ENCODE measurements around the gene TKT. TPM values are rescaled to one million over a fixed set of nuclear protein-coding genes. Genes with fewer than 3 reads are reported as not detected.
A peak's percentile ranks its signal among the peaks of the same experiment; 100 is the strongest.
"Not testable (repeated sequence)": the region's sequence is repeated elsewhere in the genome, so short reads cannot be mapped to it uniquely, and the experiment has no call there.

TKT gene
- 100 to 1,000 TPM; 264 to 374 TPM for polyA plus RNA-seq

DNA sequence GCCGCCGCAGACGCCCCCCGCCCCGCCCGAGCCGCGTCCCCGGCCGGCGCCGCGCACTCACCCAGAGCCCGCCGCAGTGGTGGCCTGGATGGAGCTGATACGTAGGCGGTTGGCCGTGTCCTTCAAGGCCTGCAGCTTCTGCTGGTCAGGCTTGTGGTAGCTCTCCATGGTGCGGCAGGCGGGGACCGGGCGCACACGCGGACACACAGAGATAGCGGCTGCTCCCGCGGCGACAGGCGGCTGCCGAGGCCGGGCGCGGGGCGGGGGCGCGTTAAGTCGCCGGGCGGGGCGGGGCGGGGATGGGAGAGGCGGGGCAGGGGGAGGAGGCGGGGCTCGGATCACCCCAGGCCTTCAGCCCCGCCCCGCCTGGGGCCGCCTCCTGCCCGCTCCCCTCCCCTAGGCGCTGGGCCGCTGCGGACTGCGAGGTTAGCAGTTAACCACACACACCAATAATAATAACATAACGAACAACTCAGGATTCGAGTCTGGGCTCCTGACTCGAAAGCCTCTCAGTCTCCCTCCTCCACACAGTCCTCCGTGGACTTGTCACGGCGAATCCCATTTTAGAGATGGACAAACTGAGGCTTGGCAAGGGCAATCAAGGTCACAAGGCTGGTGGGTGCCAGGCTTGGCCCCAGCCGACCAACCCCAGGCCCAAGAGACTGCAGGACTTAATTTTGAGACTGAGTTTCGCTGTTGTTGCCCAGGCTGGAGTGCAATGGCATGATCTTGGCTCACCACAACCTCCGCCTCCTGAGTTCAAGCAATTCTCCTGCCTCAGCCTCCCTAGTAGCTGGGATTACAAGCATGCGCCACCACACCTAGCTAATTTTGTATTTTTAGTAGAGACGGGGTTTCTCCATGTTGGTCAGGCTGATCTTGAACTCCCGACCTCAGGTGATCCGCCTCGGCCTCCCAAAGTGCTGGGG lies at the start of gene TKT:
Gene TKT (minus strand): TSS at position 248 of the 929 bp plus-strand sequence. CDS start 80 bp downstream, at position 168.
- 12 to 14% methylated on average over 58 to 66 of the region's 66 CpGs for WGBS, 2 donors
- H3K27ac ChIP-seq (ENCODE audit: low read depth in 2 of 2, low read length in 1 of 2): peak within 1 kb of the TSS; percentile 93 to 95
- no peaks in the 10 kb centered on the region for H3K27me3 ChIP-seq (ENCODE audit: control insufficient read depth in 1 of 2, insufficient read depth in 2 of 2, low read length in 2 of 2)
- H3K4me3 ChIP-seq (ENCODE audit: low read depth in 1 of 2, low read length in 2 of 2): peak within 1 kb of the TSS; percentile 90 to 93
- no peaks in the 10 kb centered on the region for H3K9me3 ChIP-seq (ENCODE audit: control insufficient read depth in 2 of 2, insufficient read depth in 1 of 2, low read depth in 1 of 2, low read length in 1 of 2)
- H3K4me1 ChIP-seq (ENCODE audit: control insufficient read depth in 2 of 2, insufficient read depth in 2 of 2, low read length in 1 of 2): peaks cover 7 to 12% of the 10 kb centered on the region in 2 donors
- no peaks in the 10 kb centered on the region for H3K36me3 ChIP-seq (ENCODE audit: control insufficient read depth in 2 of 2, insufficient read depth in 2 of 2, low read length in 1 of 2)

DNA sequence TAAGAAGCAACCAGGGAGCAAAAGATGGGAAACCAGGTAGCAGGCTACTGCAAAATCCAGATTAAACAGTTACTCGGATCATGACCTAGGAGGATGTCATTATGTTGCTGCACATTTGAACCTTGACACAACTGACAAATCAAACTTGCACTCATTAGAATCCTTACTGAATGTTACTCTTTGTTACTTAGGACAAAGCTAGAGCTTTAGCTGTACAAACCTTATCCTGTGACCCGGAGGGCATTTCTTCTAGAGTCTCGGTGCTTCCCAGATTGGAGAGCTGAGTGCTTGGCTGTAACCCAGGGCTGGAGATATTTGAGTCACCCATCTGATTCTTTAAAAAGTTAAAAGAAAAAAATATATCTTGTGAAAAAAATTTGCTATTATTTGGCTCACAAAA lies 48.1 kb upstream of the TKT start:
- no peaks in the 10 kb centered on the region for H3K9me3 ChIP-seq (ENCODE audit: control insufficient read depth in 2 of 2, insufficient read depth in 1 of 2, low read depth in 1 of 2, low read length in 1 of 2)
- H3K4me1 ChIP-seq (ENCODE audit: control insufficient read depth in 2 of 2, insufficient read depth in 2 of 2, low read length in 1 of 2): no peaks in the 10 kb centered on the region
- peaks cover 0 to 6% of the 10 kb centered on the region in 2 donors for H3K36me3 ChIP-seq (ENCODE audit: control insufficient read depth in 2 of 2, insufficient read depth in 2 of 2, low read length in 1 of 2)
- WGBS, 2 donors: 48 to 53% methylated on average over 3 of the region's 3 CpGs
- H3K27ac ChIP-seq (ENCODE audit: low read depth in 2 of 2, low read length in 1 of 2): peak overlapping the region in 1 of 2 donors; percentile 4
- H3K27me3 ChIP-seq (ENCODE audit: control insufficient read depth in 1 of 2, insufficient read depth in 2 of 2, low read length in 2 of 2): no peaks in the 10 kb centered on the region
- no peak overlapping the region for H3K4me3 ChIP-seq (ENCODE audit: low read depth in 1 of 2, low read length in 2 of 2)

DNA sequence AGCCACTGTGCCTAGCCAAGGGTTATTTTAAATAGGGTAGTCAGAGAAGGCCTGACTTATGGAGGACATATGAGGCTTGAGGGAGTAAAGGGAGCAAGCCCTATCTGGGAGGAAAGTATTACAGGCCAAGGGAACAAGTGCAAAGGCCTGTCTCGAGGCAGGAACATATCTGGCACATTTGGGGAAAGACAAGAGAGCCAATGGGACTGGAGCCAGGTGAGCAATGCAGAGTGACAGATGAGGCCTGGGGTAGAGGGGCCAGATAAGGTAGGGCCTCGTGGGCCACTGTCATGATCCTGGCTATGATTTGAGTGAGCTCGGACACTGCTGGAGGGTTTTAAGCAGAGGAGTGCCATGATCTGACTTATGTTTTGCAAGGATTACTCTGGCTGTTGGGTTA lies 47.7 kb upstream of the TKT start:
- Histone ChIP-seq H3K4me3 (ENCODE audit: low read depth in 1 of 2, low read length in 2 of 2) (no peak overlapping the region), H3K9me3 (ENCODE audit: control insufficient read depth in 2 of 2, insufficient read depth in 1 of 2, low read depth in 1 of 2, low read length in 1 of 2) (no peaks in the 10 kb centered on the region), H3K36me3 (ENCODE audit: control insufficient read depth in 2 of 2, insufficient read depth in 2 of 2, low read length in 1 of 2) (peaks cover 0 to 6% of the 10 kb centered on the region in 2 donors), H3K27ac (ENCODE audit: low read depth in 2 of 2, low read length in 1 of 2) (no peak overlapping the region), H3K27me3 (ENCODE audit: control insufficient read depth in 1 of 2, insufficient read depth in 2 of 2, low read length in 2 of 2) (no peaks in the 10 kb centered on the region), H3K4me1 (ENCODE audit: control insufficient read depth in 2 of 2, insufficient read depth in 2 of 2, low read length in 1 of 2) (no peaks in the 10 kb centered on the region)
- WGBS, 2 donors: 44 to 48% methylated on average over 3 of the region's 3 CpGs

DNA sequence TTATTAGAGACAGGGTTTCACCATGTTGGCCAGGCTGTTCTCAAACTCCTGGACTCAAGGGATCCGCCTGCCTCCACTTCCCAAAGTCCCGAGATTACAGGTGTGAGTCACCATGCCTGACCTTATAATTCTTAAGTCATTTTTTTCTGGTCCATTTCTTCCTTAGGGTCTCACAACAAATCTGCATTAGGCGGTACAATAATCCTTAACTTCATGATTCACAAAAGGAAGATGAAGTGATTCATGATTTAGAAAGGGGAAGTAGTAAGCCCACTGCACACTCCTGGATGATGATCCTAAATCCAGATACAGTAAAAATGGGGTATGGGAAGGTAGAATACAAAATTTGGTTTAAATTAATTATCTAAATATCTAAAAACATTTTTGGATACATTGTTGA lies 45.0 kb upstream of the TKT start:
- Histone ChIP-seq H3K4me3 (ENCODE audit: low read depth in 1 of 2, low read length in 2 of 2) (no peak overlapping the region), H3K9me3 (ENCODE audit: control insufficient read depth in 2 of 2, insufficient read depth in 1 of 2, low read depth in 1 of 2, low read length in 1 of 2) (no peaks in the 10 kb centered on the region), H3K27me3 (ENCODE audit: control insufficient read depth in 1 of 2, insufficient read depth in 2 of 2, low read length in 2 of 2) (no peaks in the 10 kb centered on the region), H3K27ac (ENCODE audit: low read depth in 2 of 2, low read length in 1 of 2) (no peak overlapping the region), H3K36me3 (ENCODE audit: control insufficient read depth in 2 of 2, insufficient read depth in 2 of 2, low read length in 1 of 2) (peaks cover 0 to 4% of the 10 kb centered on the region in 2 donors), H3K4me1 (ENCODE audit: control insufficient read depth in 2 of 2, insufficient read depth in 2 of 2, low read length in 1 of 2) (no peaks in the 10 kb centered on the region)
- 81% methylated on average over 3 of the region's 3 CpGs for WGBS, 2 donors

DNA sequence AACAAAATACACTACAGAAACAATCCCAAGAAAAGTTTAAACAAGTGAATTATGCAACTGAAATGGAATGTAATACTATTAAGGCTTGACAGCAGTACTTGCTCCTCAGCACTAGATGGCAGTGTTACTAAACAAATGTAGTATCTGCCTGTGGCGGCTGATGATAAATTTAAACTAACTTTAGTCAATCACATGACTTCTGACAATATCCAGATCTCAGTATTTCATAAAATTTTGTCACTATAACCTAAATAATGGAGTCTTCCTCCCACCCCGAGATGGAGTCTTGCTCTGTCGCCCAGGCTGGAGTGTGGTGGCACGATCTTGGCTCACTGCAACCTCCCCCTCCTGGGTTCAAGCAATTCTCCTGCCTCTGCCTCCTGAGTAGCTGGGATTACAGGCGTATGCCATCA lies 43.8 kb upstream of the TKT start:
- not testable (repeated sequence) for H3K27ac ChIP-seq (ENCODE audit: low read depth in 2 of 2, low read length in 1 of 2); H3K36me3 ChIP-seq (ENCODE audit: control insufficient read depth in 2 of 2, insufficient read depth in 2 of 2, low read length in 1 of 2); H3K4me3 ChIP-seq (ENCODE audit: low read depth in 1 of 2, low read length in 2 of 2); H3K27me3 ChIP-seq (ENCODE audit: control insufficient read depth in 1 of 2, insufficient read depth in 2 of 2, low read length in 2 of 2); H3K9me3 ChIP-seq (ENCODE audit: control insufficient read depth in 2 of 2, insufficient read depth in 1 of 2, low read depth in 1 of 2, low read length in 1 of 2); H3K4me1 ChIP-seq (ENCODE audit: control insufficient read depth in 2 of 2, insufficient read depth in 2 of 2, low read length in 1 of 2)
- WGBS, 2 donors: 46 to 51% methylated on average over 5 of the region's 5 CpGs

DNA sequence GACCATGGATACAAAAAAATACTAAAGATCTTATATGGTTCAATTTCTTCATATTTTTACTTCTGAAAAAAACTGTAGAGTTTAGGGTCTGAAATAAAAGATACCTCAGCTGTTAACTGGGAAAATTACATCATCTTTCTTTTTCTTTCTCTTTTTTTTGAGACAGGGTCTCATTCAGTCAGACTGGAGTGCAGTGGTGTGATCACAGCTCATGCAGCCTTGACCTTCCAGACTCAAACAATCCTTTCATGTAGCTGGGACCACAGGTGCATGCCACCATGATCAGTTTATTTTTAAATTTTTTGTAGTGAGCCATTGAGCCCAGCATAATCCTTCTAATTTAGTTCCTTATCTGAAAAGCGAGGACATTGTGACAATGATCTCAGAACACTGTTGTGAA lies 39.6 kb upstream of the TKT start:
- peaks cover 5 to 7% of the 10 kb centered on the region in 2 donors for H3K36me3 ChIP-seq (ENCODE audit: control insufficient read depth in 2 of 2, insufficient read depth in 2 of 2, low read length in 1 of 2)
- no peaks in the 10 kb centered on the region for H3K27me3 ChIP-seq (ENCODE audit: control insufficient read depth in 1 of 2, insufficient read depth in 2 of 2, low read length in 2 of 2)
- H3K4me3 ChIP-seq (ENCODE audit: low read depth in 1 of 2, low read length in 2 of 2): no peak overlapping the region
- H3K4me1 ChIP-seq (ENCODE audit: control insufficient read depth in 2 of 2, insufficient read depth in 2 of 2, low read length in 1 of 2): no peaks in the 10 kb centered on the region
- 95 to 98% methylated on average over 1 of the region's 1 CpG for WGBS, 2 donors
- no peak overlapping the region for H3K27ac ChIP-seq (ENCODE audit: low read depth in 2 of 2, low read length in 1 of 2)
- no peaks in the 10 kb centered on the region for H3K9me3 ChIP-seq (ENCODE audit: control insufficient read depth in 2 of 2, insufficient read depth in 1 of 2, low read depth in 1 of 2, low read length in 1 of 2)

DNA sequence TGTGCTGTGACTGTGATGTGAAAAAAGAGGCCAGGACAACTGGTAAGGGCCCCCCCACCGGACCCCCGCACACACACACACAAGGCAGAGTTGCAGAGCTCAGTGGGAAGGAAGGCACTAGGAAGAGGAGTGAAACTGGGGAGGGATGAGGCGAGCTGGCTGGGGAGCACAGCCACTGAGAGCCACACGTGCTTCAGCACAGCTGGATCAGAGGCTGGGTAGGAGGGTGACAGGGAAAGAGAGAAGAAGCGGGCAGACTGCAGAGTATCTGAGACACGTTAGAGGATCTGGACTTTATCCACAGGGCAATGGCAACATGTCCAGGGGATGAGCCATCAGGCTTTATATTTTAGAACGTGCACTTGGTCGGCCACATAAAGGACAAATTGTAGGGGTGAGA lies 38.0 kb upstream of the TKT start:
- Histone ChIP-seq H3K27ac (ENCODE audit: low read depth in 2 of 2, low read length in 1 of 2) (no peak overlapping the region), H3K36me3 (ENCODE audit: control insufficient read depth in 2 of 2, insufficient read depth in 2 of 2, low read length in 1 of 2) (peaks cover 5 to 7% of the 10 kb centered on the region in 2 donors), H3K27me3 (ENCODE audit: control insufficient read depth in 1 of 2, insufficient read depth in 2 of 2, low read length in 2 of 2) (no peaks in the 10 kb centered on the region), H3K4me3 (ENCODE audit: low read depth in 1 of 2, low read length in 2 of 2) (no peak overlapping the region), H3K9me3 (ENCODE audit: control insufficient read depth in 2 of 2, insufficient read depth in 1 of 2, low read depth in 1 of 2, low read length in 1 of 2) (no peaks in the 10 kb centered on the region), H3K4me1 (ENCODE audit: control insufficient read depth in 2 of 2, insufficient read depth in 2 of 2, low read length in 1 of 2) (no peaks in the 10 kb centered on the region)
- 89 to 90% methylated on average over 8 of the region's 8 CpGs for WGBS, 2 donors

DNA sequence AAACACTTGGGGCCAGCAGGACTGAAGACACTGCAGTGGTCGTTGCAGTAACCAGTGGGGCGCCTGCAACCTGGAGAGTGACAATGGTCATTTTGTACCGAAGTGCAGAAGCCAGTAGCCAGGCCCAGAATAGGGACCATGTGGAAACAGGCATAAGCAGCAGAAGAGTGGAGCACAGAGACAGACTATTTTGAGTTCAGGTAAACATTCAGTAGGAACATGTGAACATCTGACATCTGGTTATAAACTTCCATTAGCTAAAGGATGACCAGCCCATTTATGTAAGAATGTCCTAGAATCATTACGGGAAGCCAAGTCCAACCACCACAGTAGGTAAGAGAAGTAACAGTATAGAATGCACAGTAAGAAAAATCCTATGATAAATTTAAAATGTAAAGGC lies 32.4 kb upstream of the TKT start:
- H3K9me3 ChIP-seq (ENCODE audit: control insufficient read depth in 2 of 2, insufficient read depth in 1 of 2, low read depth in 1 of 2, low read length in 1 of 2): no peaks in the 10 kb centered on the region
- no peak overlapping the region for H3K4me3 ChIP-seq (ENCODE audit: low read depth in 1 of 2, low read length in 2 of 2)
- WGBS, 2 donors: 73 to 78% methylated on average over 4 of the region's 4 CpGs
- H3K27me3 ChIP-seq (ENCODE audit: control insufficient read depth in 1 of 2, insufficient read depth in 2 of 2, low read length in 2 of 2): no peaks in the 10 kb centered on the region
- peak overlapping the region in 1 of 2 donors; percentile 57 for H3K27ac ChIP-seq (ENCODE audit: low read depth in 2 of 2, low read length in 1 of 2)
- H3K36me3 ChIP-seq (ENCODE audit: control insufficient read depth in 2 of 2, insufficient read depth in 2 of 2, low read length in 1 of 2): peaks cover 9 to 20% of the 10 kb centered on the region in 2 donors
- H3K4me1 ChIP-seq (ENCODE audit: control insufficient read depth in 2 of 2, insufficient read depth in 2 of 2, low read length in 1 of 2): no peaks in the 10 kb centered on the region

GRCh38 chr3:53287131-53287629 lies 31.4 kb upstream of the TKT start:
- H3K4me3 ChIP-seq (ENCODE audit: low read depth in 1 of 2, low read length in 2 of 2): no peak overlapping the region
- H3K27ac ChIP-seq (ENCODE audit: low read depth in 2 of 2, low read length in 1 of 2): peak overlapping the region in 1 of 2 donors; percentile 48
- 70 to 73% methylated on average over 4 of the region's 4 CpGs for WGBS, 2 donors
- peaks cover 9 to 16% of the 10 kb centered on the region in 2 donors for H3K36me3 ChIP-seq (ENCODE audit: control insufficient read depth in 2 of 2, insufficient read depth in 2 of 2, low read length in 1 of 2)
- H3K27me3 ChIP-seq (ENCODE audit: control insufficient read depth in 1 of 2, insufficient read depth in 2 of 2, low read length in 2 of 2): no peaks in the 10 kb centered on the region
- no peaks in the 10 kb centered on the region for H3K4me1 ChIP-seq (ENCODE audit: control insufficient read depth in 2 of 2, insufficient read depth in 2 of 2, low read length in 1 of 2)
- H3K9me3 ChIP-seq (ENCODE audit: control insufficient read depth in 2 of 2, insufficient read depth in 1 of 2, low read depth in 1 of 2, low read length in 1 of 2): no peaks in the 10 kb centered on the region

All from esophagus (tissue), 2 donors.